AG04449 (cell line): Measurements from ENCODE around the gene GDF10.

Source experiments
- CTCF ChIA-PET: fragments of 350-600 bp; formaldehyde crosslinking; extraction: SDS; loops from one replicate; lab custom pipeline; 2021; ENCODE audit warnings: antibody characterized with exemption; lab: Yijun Ruan, JAX
- POLR2A ChIA-PET: fragments of 400-600, 350-600 bp; formaldehyde crosslinking; extraction: SDS; loops from one replicate; lab custom pipeline; 2020; ENCODE audit warnings: antibody characterized with exemption, inconsistent platforms; lab: Yijun Ruan, JAX
- DNase-seq: peaks from one replicate; pipeline ENCODE4 v3.0.0-alpha.2; 2010; ENCODE audit warnings: low read depth, low spot score
- H3K4me3 ChIP-seq: 2 replicates; pipeline ENCODE4 v1.5.1; 2011; ENCODE audit warnings: low read depth, mild to moderate bottlenecking, control low read depth, low read length
- TF ChIP-seq, protein P1 (sequence below): IDR thresholded peaks from one replicate; pipeline ENCODE4 v1.5.1; 2011; ENCODE audit warnings: mild to moderate bottlenecking, moderate library complexity, low read length, control low read depth, inconsistent platforms; ENCODE audit not compliant: insufficient read depth; ENCODE audit errors: missing control alignments

GDF10 gene

DNA sequence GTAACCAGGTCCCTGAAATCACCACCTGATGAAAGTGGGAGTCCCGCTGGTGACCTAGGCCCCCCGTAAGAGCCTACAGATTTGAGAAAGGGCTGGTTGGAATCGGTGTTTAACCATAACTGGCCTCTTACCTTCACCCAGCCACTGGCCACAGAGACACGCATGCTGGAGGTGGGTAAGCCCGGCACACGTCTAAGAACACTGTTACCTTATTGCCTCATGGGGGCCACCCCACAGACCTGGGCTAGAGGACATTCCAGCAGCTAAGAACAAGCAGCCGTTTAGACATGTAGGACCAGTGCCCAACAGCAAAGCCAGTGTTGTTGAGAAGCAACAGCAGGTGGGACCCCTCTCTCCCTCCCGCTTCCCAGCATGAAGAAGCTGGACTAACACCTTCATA lies 19.8 kb downstream of the GDF10 start:
- DNase-seq: no peak
- CTCF ChIA-PET: interaction anchor here (1.5 kb wide), 1 partner anchor 21 kb away, joined by 4 read pairs; no protein-coding TSS in a partner anchor
- POLR2A ChIA-PET: no interaction called here
- TF ChIP-seq, protein P1, sequence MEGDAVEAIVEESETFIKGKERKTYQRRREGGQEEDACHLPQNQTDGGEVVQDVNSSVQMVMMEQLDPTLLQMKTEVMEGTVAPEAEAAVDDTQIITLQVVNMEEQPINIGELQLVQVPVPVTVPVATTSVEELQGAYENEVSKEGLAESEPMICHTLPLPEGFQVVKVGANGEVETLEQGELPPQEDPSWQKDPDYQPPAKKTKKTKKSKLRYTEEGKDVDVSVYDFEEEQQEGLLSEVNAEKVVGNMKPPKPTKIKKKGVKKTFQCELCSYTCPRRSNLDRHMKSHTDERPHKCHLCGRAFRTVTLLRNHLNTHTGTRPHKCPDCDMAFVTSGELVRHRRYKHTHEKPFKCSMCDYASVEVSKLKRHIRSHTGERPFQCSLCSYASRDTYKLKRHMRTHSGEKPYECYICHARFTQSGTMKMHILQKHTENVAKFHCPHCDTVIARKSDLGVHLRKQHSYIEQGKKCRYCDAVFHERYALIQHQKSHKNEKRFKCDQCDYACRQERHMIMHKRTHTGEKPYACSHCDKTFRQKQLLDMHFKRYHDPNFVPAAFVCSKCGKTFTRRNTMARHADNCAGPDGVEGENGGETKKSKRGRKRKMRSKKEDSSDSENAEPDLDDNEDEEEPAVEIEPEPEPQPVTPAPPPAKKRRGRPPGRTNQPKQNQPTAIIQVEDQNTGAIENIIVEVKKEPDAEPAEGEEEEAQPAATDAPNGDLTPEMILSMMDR: no peak
- H3K4me3 ChIP-seq: no peak overlapping the region

DNA sequence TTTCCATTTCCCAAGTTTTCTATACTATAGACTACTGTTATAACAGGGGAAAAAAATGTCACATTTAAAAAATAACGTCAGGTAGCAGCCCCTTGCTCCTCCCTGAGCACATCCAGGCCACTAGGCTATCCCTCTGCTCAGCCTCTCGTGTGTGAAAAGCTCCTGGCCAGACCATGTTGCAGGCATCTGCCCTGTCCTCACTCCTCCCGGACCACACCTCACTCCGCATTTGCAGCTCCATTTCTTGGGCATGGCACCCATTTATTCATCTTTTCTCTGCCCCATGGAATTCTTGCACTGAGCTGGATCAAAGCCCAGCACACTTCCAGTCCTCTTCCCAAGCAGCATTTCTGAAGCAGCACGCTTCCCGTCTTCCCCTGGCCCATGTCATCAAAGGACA lies 20.8 kb downstream of the GDF10 start:
- TF ChIP-seq, protein P1: no peak
- POLR2A ChIA-PET: no interaction called here
- no peak for DNase-seq
- CTCF ChIA-PET: interaction anchor here (0.9 to 1.9 kb wide), 4 partner anchors 9 to 275 kb away, joined by 4 to 8 read pairs (median 4); no protein-coding TSS in a partner anchor
- no peak overlapping the region for H3K4me3 ChIP-seq

DNA sequence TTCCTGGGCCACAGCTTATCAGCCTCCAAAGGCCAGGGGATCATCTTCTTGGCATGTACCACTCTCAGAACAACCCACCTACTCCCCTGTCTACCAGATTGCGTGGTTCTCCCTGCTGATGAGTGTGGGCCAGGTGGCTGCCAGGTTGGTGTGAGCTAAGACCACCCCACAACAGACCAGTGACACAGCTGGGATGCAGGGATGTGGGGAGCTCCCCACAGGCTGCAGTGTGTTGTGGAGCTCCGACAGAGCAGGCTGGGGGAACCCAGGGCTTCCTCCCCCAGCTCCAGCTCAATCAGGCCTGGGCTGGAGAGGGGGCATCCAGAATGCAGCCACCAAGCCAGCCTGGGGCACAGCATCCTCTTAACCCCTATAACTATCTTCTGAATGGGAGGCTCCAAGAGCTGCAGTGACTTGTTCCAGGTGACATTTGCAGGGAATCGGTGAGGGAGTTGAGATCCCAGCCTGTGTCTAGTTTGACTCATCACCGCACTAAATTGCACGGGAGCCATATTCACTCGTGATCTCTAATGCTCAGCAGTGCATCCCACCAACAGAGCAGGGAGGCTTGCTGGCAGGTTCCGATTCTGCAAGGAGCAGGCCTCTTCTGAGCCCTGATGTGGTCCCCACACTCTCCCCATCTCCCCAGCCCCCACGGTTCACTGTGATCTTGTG lies 21.7 kb downstream of the GDF10 start:
- TF ChIP-seq, protein P1: no peak
- DNase-seq: no peak
- no peak overlapping the region for H3K4me3 ChIP-seq
- POLR2A ChIA-PET: no interaction called here
- CTCF ChIA-PET: interaction anchor here (0.9 to 4.9 kb wide), 5 partner anchors 9 to 276 kb away, joined by 3 to 48 read pairs (median 5); no protein-coding TSS in a partner anchor

DNA sequence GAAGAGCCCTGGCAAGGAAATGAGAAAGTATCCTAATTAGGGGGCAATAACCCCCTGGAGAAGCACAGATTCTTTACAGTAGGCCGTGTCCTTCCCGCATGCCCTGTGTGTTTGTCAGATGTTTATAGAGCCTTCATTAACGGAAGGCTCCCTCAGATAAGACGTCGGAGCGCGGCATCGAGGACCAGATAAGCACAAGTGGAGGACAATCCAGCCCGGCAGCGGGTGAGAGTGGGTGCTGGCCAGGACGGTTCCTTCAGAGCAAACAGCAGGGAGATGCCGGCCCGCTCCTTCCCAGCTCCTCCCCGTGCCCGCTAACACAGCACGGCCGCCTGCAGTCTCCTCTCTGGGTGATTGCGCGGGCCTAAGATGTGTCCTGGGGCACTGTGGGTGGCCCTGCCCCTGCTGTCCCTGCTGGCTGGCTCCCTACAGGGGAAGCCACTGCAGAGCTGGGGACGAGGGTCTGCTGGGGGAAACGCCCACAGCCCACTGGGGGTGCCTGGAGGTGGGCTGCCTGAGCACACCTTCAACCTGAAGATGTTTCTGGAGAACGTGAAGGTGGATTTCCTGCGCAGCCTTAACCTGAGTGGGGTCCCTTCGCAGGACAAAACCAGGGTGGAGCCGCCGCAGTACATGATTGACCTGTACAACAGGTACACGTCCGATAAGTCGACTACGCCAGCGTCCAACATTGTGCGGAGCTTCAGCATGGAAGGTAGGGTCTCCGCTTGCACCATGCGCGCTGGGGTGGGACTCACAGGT lies 22.5 kb downstream of the GDF10 start, which contains the start of gene GDF2:
Gene GDF2 (plus strand): TSS at position 155 of the 762 bp plus-strand sequence. CDS start 215 bp downstream, at position 370.
- no peak for DNase-seq
- CTCF ChIA-PET: interaction anchor here (1.4 to 4.9 kb wide), 4 partner anchors 9 to 298 kb away, joined by 3 to 48 read pairs (median 6); no protein-coding TSS in a partner anchor
- no peak within 1 kb of the TSS for H3K4me3 ChIP-seq
- POLR2A ChIA-PET: no interaction called here
- TF ChIP-seq, protein P1: no peak

DNA sequence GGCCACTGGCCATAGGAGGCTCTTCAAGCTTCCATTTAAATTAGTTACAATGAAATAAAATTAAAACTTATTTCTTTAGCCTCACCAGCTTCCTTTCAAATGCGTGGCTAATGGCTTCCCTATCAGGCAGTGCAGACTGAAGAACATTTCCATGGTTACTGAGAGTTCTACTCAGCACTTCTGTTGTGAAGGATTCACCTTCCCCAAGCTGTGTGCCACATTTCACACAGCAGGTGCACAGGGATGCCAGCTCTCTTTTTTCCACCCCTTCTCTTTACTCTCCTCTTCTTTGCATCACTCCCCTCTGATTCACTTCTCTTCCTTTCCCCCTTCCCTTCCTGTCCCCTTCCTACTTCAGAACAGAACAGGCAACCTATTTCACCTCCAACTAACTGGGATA lies 23.1 kb downstream of the GDF10 start:
- TF ChIP-seq, protein P1: no peak
- POLR2A ChIA-PET: no interaction called here
- H3K4me3 ChIP-seq: no peak overlapping the region
- DNase-seq: no peak
- CTCF ChIA-PET: interaction anchor here (1.4 to 4.9 kb wide), 4 partner anchors 10 to 298 kb away, joined by 3 to 48 read pairs (median 6); no protein-coding TSS in a partner anchor
